ENCODE data around the gene RNASET2.

DNA sequence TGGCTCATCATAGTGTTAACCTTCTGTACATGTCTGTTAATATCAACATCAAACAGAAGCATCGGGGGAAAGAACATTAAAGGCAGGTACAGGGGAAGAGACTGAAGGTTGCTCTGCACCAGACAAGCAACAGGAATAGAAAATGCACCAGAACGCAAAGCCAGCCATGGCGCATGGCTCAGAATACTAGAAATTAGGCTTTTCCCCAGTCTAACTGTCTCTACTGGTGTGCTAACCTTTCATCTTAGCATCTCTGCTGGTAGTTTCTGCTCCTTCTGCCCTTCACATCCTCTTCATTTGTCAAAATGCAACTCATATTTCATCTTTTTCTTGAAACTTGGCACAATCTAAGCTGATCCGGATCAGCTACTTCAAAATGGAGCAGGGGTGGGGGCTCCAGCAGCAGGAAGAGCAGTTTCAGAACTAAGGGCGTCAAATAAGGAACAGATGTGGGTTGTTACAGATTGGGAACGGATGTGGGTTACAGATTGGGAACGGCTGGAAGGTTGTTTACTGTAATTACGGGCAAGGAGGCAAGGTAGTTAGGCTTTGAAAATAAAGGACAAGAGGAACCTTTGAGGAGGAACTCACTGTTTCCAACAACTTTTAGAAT lies 13.1 kb upstream of the RNASET2 start:
- TF ChIP-seq POLR2AphosphoS5 (IDR thresholded peaks at IDR 0.05) = no peak
- TF ChIP-seq, protein P1, sequence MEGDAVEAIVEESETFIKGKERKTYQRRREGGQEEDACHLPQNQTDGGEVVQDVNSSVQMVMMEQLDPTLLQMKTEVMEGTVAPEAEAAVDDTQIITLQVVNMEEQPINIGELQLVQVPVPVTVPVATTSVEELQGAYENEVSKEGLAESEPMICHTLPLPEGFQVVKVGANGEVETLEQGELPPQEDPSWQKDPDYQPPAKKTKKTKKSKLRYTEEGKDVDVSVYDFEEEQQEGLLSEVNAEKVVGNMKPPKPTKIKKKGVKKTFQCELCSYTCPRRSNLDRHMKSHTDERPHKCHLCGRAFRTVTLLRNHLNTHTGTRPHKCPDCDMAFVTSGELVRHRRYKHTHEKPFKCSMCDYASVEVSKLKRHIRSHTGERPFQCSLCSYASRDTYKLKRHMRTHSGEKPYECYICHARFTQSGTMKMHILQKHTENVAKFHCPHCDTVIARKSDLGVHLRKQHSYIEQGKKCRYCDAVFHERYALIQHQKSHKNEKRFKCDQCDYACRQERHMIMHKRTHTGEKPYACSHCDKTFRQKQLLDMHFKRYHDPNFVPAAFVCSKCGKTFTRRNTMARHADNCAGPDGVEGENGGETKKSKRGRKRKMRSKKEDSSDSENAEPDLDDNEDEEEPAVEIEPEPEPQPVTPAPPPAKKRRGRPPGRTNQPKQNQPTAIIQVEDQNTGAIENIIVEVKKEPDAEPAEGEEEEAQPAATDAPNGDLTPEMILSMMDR (IDR thresholded peaks at IDR 0.05) = no peak
